OCI-LY3 (cell line): ENCODE results near the gene ARF1.

ENCODE experiments used
- H2AFZ ChIP-seq: fragments of 200-600, 300-600 bp; shearing (Covaris generic); 2 replicates; pipeline ENCODE4 v1.6.0; 2014; ENCODE audit warnings: antibody characterized with exemption, low read depth, low read length
- H3K27ac ChIP-seq: fragments of 200-600, 300-600 bp; sonication (generic); 2 replicates; pipeline ENCODE4 v1.5.1; 2014; ENCODE audit warnings: mild to moderate bottlenecking, low read length, moderate library complexity, mixed read lengths
- H3K27me3 ChIP-seq: fragments of 200-600, 300-600 bp; sonication (generic); 2 replicates; pipeline ENCODE4 v1.6.1; 2014; ENCODE audit warnings: low read depth, low read length, mixed read lengths
- H3K36me3 ChIP-seq: fragments of 200-600, 300-600 bp; sonication (generic); replicated peaks from 2 replicates; pipeline ENCODE3; 2014; ENCODE audit warnings: low read depth, low read length, mixed read lengths
- H3K4me1 ChIP-seq: fragments of 300-600, 200-600 bp; sonication (generic); 2 replicates; pipeline ENCODE4 v1.6.1; 2014; ENCODE audit warnings: low read length, mixed read lengths
- H3K4me2 ChIP-seq: fragments of 200-600, 300-600 bp; sonication (generic); 2 replicates; pipeline ENCODE4 v1.6.1; 2014; ENCODE audit warnings: low read length, mixed read lengths
- H3K4me3 ChIP-seq: fragments of 300-600, 200-600 bp; sonication (generic); 2 replicates; pipeline ENCODE4 v1.5.1; 2014; ENCODE audit warnings: antibody characterized with exemption, mild to moderate bottlenecking, low read length, moderate library complexity
- H3K79me2 ChIP-seq: fragments of 300-600, 200-600 bp; shearing (Covaris generic); 2 replicates; pipeline ENCODE4 v1.6.1; 2014; ENCODE audit warnings: mild to moderate bottlenecking, low read length, mixed read lengths
- H3K9ac ChIP-seq: fragments of 300-600, 200-600 bp; shearing (Covaris generic); 2 replicates; pipeline ENCODE4 v1.6.0; 2014; ENCODE audit warnings: mild to moderate bottlenecking, low read length, moderate library complexity
- H3K9me3 ChIP-seq: fragments of 200-600, 300-600 bp; shearing (Covaris generic); 2 replicates; pipeline ENCODE4 v1.6.1; 2014; ENCODE audit warnings: low read length, mixed read lengths; ENCODE audit not compliant: insufficient read depth
- H4K20me1 ChIP-seq: fragments of 200-600, 300-600 bp; sonication (generic); 2 replicates; pipeline ENCODE4 v1.6.1; 2016; ENCODE audit warnings: low read length, mixed read lengths; ENCODE audit not compliant: insufficient read depth
- CTCF ChIP-seq: fragments of 200-600, 300-600 bp; sonication (generic); IDR thresholded peaks from 2 replicates; pipeline ENCODE4 v1.5.1; 2014; ENCODE audit warnings: antibody characterized with exemption, low read length, low read depth
- EZH2phosphoT487 ChIP-seq: fragments of 200-600 bp; shearing (Covaris generic); IDR thresholded peaks from 2 replicates; pipeline ENCODE4 v1.6.1; 2018; ENCODE audit warnings: antibody characterized with exemption, mixed run types, low read depth

The ARF1 gene

DNA sequence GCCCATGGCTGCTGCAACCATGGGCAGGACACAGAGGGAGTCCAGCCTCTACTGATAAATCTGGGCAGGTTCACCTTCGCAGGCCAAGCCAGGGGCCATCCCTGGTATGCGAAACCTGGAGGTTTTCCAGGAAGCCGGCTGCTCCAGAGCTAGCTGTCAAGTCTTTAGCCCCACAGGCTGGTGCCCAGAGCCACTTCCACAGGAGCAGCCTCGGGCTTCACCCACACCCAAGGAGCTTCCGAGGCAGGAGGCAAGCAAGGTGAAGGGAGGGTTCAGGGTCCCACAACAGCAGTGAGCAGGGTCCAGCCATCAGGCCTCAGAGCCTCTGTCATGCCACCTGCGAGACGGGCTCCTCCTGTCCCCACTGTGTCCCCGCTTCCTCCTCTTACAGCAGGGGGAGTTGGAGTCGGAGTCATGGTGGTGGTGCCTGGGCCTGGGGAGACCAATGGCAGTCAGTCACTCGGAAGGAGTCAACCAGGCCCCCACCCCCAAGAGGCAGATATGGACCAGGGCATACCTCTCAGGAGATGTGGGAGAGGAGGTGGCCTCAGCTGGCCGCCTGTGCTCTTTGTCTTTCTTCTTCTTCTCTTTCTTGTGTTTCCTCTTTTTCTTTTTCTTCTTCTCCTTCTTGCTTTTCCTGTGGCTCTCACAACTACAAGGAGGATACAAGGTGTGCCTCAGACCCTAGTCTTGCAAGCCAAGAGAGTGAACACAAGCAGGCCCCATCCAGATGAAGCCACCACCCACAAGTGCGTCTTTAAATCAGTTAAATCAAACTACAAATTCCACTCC lies 18.5 kb downstream of the ARF1 start:
- H3K79me2 ChIP-seq: peaks cover 62% of the 10 kb centered on the region
- H2AFZ ChIP-seq: no peak overlapping the region
- peak overlapping the region; percentile 87 for H3K4me3 ChIP-seq
- H3K36me3 ChIP-seq: peaks cover 45% of the 10 kb centered on the region
- H3K27me3 ChIP-seq: no peaks in the 10 kb centered on the region
- H3K4me2 ChIP-seq: peak overlapping the region; percentile 80
- peak overlapping the region; percentile 0; the same call in 1 of the 2 replicates for H3K27ac ChIP-seq
- no peaks in the 10 kb centered on the region for H3K9me3 ChIP-seq
- peaks cover 50% of the 10 kb centered on the region for H4K20me1 ChIP-seq
- 0 out of 2 replicates have a peak overlapping the region, but pooled peaks have one; percentile 80 for H3K9ac ChIP-seq
- H3K4me1 ChIP-seq: peaks cover 17% of the 10 kb centered on the region
- TF ChIP-seq CTCF (no peak), EZH2phosphoT487 (no peak)

GRCh38 chr1:228101614-228101993 lies 19.1 kb downstream of the ARF1 start:
- H3K27me3 ChIP-seq: no peaks in the 10 kb centered on the region
- TF ChIP-seq EZH2phosphoT487: no peak
- no peak for TF ChIP-seq CTCF
- peak overlapping the region; percentile 0; the same call in 1 of the 2 replicates for H3K27ac ChIP-seq
- H3K4me2 ChIP-seq: peak overlapping the region; percentile 80
- peak overlapping the region; percentile 80 for H3K9ac ChIP-seq
- no peak overlapping the region for H2AFZ ChIP-seq
- peaks cover 43% of the 10 kb centered on the region for H3K36me3 ChIP-seq
- H3K4me3 ChIP-seq: peak overlapping the region; percentile 87
- H3K79me2 ChIP-seq: peaks cover 56% of the 10 kb centered on the region
- H3K4me1 ChIP-seq: peaks cover 17% of the 10 kb centered on the region
- H4K20me1 ChIP-seq: peaks cover 44% of the 10 kb centered on the region
- H3K9me3 ChIP-seq: no peaks in the 10 kb centered on the region

- TF ChIP-seq EZH2phosphoT487 (no peak), CTCF (peak; percentile 36)
- no peaks in the 10 kb centered on the region for H3K27me3 ChIP-seq
- H3K4me3 ChIP-seq: peak overlapping the region; percentile 87
- H3K9me3 ChIP-seq: no peaks in the 10 kb centered on the region
- peaks cover 40% of the 10 kb centered on the region for H3K36me3 ChIP-seq
- peak overlapping the region; percentile 0; the same call in 1 of the 2 replicates for H3K27ac ChIP-seq
- peak overlapping the region; percentile 80 for H3K9ac ChIP-seq
- peaks cover 17% of the 10 kb centered on the region for H3K4me1 ChIP-seq
- H2AFZ ChIP-seq: no peak overlapping the region
- H4K20me1 ChIP-seq: peaks cover 38% of the 10 kb centered on the region
- peak overlapping the region; percentile 80 for H3K4me2 ChIP-seq
- H3K79me2 ChIP-seq: peaks cover 50% of the 10 kb centered on the region
Observed at GRCh38 chr1:228101994-228102790, 19.7 kb downstream of the ARF1 start.
